GM12872 (cell line): ENCODE data around the gene YJEFN3.
A peak's percentile ranks its signal among the peaks of the same experiment; 100 is the strongest.

Experiments
- CTCF ChIP-seq: IDR thresholded peaks from 3 replicates; pipeline ENCODE4 v1.5.1; 2011; ENCODE audit warnings: low read depth, mild to moderate bottlenecking, low read length, moderate library complexity; ENCODE audit not compliant: insufficient read depth

Gene YJEFN3

GRCh38 chr19:19487077-19487949, 41.4 kb upstream of the YJEFN3 start:
- TF ChIP-seq CTCF: no peak

GRCh38 chr19:19487950-19488874, 40.5 kb upstream of the YJEFN3 start:
- no peak for TF ChIP-seq CTCF

GRCh38 chr19:19488875-19489690, 39.6 kb upstream of the YJEFN3 start:
- no peak for TF ChIP-seq CTCF

GRCh38 chr19:19489804-19490204, 38.9 kb upstream of the YJEFN3 start:
- TF ChIP-seq CTCF: no peak

- TF ChIP-seq CTCF: peak; percentile 83
Measured at GRCh38 chr19:19490214-19490968, 38.3 kb upstream of the YJEFN3 start.

GRCh38 chr19:19491321-19492025, 37.2 kb upstream of the YJEFN3 start:
- no peak for TF ChIP-seq CTCF
